ENCODE data around the gene HEMK1. TPM values are rescaled to one million over a fixed set of nuclear protein-coding genes. Genes with fewer than 3 reads are reported as not detected.

Gene HEMK1
- total and polyA plus RNA-seq, 2 of the 8 experiments (the other 6 are each of a cell fraction or from before 2014, with no cell fraction given): 9.7 to 10.6 TPM

GRCh38 chr3:50604628-50605588, 35.6 kb downstream of the HEMK1 start (continued):
- TF ChIP-seq, protein P1, sequence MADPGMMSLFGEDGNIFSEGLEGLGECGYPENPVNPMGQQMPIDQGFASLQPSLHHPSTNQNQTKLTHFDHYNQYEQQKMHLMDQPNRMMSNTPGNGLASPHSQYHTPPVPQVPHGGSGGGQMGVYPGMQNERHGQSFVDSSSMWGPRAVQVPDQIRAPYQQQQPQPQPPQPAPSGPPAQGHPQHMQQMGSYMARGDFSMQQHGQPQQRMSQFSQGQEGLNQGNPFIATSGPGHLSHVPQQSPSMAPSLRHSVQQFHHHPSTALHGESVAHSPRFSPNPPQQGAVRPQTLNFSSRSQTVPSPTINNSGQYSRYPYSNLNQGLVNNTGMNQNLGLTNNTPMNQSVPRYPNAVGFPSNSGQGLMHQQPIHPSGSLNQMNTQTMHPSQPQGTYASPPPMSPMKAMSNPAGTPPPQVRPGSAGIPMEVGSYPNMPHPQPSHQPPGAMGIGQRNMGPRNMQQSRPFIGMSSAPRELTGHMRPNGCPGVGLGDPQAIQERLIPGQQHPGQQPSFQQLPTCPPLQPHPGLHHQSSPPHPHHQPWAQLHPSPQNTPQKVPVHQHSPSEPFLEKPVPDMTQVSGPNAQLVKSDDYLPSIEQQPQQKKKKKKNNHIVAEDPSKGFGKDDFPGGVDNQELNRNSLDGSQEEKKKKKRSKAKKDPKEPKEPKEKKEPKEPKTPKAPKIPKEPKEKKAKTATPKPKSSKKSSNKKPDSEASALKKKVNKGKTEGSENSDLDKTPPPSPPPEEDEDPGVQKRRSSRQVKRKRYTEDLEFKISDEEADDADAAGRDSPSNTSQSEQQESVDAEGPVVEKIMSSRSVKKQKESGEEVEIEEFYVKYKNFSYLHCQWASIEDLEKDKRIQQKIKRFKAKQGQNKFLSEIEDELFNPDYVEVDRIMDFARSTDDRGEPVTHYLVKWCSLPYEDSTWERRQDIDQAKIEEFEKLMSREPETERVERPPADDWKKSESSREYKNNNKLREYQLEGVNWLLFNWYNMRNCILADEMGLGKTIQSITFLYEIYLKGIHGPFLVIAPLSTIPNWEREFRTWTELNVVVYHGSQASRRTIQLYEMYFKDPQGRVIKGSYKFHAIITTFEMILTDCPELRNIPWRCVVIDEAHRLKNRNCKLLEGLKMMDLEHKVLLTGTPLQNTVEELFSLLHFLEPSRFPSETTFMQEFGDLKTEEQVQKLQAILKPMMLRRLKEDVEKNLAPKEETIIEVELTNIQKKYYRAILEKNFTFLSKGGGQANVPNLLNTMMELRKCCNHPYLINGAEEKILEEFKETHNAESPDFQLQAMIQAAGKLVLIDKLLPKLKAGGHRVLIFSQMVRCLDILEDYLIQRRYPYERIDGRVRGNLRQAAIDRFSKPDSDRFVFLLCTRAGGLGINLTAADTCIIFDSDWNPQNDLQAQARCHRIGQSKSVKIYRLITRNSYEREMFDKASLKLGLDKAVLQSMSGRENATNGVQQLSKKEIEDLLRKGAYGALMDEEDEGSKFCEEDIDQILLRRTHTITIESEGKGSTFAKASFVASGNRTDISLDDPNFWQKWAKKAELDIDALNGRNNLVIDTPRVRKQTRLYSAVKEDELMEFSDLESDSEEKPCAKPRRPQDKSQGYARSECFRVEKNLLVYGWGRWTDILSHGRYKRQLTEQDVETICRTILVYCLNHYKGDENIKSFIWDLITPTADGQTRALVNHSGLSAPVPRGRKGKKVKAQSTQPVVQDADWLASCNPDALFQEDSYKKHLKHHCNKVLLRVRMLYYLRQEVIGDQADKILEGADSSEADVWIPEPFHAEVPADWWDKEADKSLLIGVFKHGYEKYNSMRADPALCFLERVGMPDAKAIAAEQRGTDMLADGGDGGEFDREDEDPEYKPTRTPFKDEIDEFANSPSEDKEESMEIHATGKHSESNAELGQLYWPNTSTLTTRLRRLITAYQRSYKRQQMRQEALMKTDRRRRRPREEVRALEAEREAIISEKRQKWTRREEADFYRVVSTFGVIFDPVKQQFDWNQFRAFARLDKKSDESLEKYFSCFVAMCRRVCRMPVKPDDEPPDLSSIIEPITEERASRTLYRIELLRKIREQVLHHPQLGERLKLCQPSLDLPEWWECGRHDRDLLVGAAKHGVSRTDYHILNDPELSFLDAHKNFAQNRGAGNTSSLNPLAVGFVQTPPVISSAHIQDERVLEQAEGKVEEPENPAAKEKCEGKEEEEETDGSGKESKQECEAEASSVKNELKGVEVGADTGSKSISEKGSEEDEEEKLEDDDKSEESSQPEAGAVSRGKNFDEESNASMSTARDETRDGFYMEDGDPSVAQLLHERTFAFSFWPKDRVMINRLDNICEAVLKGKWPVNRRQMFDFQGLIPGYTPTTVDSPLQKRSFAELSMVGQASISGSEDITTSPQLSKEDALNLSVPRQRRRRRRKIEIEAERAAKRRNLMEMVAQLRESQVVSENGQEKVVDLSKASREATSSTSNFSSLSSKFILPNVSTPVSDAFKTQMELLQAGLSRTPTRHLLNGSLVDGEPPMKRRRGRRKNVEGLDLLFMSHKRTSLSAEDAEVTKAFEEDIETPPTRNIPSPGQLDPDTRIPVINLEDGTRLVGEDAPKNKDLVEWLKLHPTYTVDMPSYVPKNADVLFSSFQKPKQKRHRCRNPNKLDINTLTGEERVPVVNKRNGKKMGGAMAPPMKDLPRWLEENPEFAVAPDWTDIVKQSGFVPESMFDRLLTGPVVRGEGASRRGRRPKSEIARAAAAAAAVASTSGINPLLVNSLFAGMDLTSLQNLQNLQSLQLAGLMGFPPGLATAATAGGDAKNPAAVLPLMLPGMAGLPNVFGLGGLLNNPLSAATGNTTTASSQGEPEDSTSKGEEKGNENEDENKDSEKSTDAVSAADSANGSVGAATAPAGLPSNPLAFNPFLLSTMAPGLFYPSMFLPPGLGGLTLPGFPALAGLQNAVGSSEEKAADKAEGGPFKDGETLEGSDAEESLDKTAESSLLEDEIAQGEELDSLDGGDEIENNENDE (IDR thresholded peaks at IDR 0.05; ENCODE audit: insufficient replicate concordance, low read length): no peak
- TF ChIP-seq CHD1 (IDR thresholded peaks at IDR 0.05; ENCODE audit: low read depth, low read length) (no peak), USF2 (IDR thresholded peaks at IDR 0.05; ENCODE audit: low read length) (no peak), BCL11A (IDR thresholded peaks at IDR 0.05; ENCODE audit: low read depth in 2 of 2, low read length in 2 of 2) (no peak)
